Muscle layer of duodenum (tissue), 2 donors: ENCODE measurements around the gene IQCE.

Experiments used
- H3K27ac ChIP-seq: one replicate; pipeline ENCODE4 v1.7.0; 2013; ENCODE audit warnings: mild to moderate bottlenecking, low read length
- H3K27me3 ChIP-seq: one replicate; pipeline ENCODE4 v1.7.0; 2013; ENCODE audit warnings: low read depth, mild to moderate bottlenecking, control low read depth, low read length
- H3K36me3 ChIP-seq, 2 donors: one replicate each; pipeline ENCODE4 v1.7.0; 2013; ENCODE audit warnings: low read length in 2 of 2, control low read depth in 1 of 2, mild to moderate bottlenecking in 1 of 2; ENCODE audit not compliant: insufficient read depth in 2 of 2, control insufficient read depth in 1 of 2
- H3K4me1 ChIP-seq, 2 donors: one replicate each; pipeline ENCODE4 v1.7.0; 2013; ENCODE audit warnings: low read length in 2 of 2, mild to moderate bottlenecking in 2 of 2, control low read depth in 1 of 2, moderate library complexity in 1 of 2; ENCODE audit not compliant: insufficient read depth in 2 of 2, control insufficient read depth in 1 of 2
- H3K4me3 ChIP-seq, 2 donors: one replicate each; pipeline ENCODE4 v1.7.0; 2013; ENCODE audit warnings: low read length in 2 of 2, low read depth in 1 of 2, mild to moderate bottlenecking in 1 of 2
- H3K9me3 ChIP-seq, 2 donors: one replicate each; pipeline ENCODE4 v1.7.0; 2013; ENCODE audit warnings: low read length in 2 of 2, control low read depth in 1 of 2, mild to moderate bottlenecking in 1 of 2; ENCODE audit not compliant: control insufficient read depth in 1 of 2
- donor health status: healthy.

The IQCE gene

GRCh38 chr7:2652736-2653060, 93.9 kb downstream of the IQCE start:
- H3K36me3 ChIP-seq, result peaks cover 22 to 27% of the 10 kb centered on the region in 2 donors
- H3K27me3 ChIP-seq, result no peaks in the 10 kb centered on the region
- H3K4me1 ChIP-seq, result no peaks in the 10 kb centered on the region
- no peak overlapping the region for H3K27ac ChIP-seq
- H3K4me3 ChIP-seq, result no peak overlapping the region
- H3K9me3 ChIP-seq, result no peaks in the 10 kb centered on the region

DNA sequence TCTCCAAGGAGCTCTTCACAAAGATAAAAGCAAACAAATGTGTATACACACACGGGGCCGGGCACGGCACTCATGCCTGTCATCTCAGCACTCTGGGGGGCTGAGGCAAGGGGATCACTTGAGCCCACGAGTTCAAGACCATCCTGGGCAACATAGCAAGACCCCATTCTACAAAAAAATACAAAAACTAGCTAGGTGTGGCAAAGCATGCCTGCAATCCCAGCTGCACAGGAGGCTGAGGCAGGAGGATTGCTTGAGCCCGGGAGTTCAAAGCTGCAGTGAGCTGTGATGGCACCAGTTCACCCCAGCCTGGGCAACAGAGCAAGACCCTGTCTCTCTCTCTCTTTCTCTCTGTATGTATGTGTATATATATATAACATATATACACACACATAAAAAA, 95.3 kb downstream of the IQCE start:
- H3K27me3 ChIP-seq, result no peaks in the 10 kb centered on the region
- no peak overlapping the region for H3K4me3 ChIP-seq
- H3K4me1 ChIP-seq, result no peaks in the 10 kb centered on the region
- no peak overlapping the region for H3K27ac ChIP-seq
- peaks cover 14 to 28% of the 10 kb centered on the region in 2 donors for H3K36me3 ChIP-seq
- H3K9me3 ChIP-seq, result no peaks in the 10 kb centered on the region

GRCh38 chr7:2655870-2656614, 97.3 kb downstream of the IQCE start:
- Histone ChIP-seq H3K9me3 (no peaks in the 10 kb centered on the region), H3K36me3 (peaks cover 14 to 40% of the 10 kb centered on the region in 2 donors), H3K4me3 (no peak overlapping the region), H3K4me1 (no peaks in the 10 kb centered on the region), H3K27ac (no peak overlapping the region), H3K27me3 (no peaks in the 10 kb centered on the region)

DNA sequence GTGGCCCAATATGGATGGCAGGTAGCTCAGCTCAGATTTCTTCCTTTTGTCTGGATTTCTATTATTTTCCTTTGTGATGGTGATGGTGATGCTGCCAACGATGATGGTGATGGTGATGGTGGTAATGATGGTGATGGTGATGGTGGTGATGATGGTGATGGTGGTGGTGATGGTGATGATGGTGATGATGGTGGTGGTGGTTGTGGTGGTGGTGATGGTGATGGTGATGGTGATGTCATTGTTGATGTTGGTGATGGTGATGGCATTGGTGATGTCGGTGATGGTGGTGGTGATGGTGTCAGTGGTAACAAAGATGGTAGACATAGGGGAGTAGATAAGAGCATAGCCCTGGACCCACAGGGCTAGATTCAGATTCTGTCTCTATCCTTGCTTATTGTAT, 98.4 kb downstream of the IQCE start:
- H3K4me1 ChIP-seq, result no peaks in the 10 kb centered on the region

GRCh38 chr7:2657920-2658671, 99.3 kb downstream of the IQCE start:
- H3K9me3 ChIP-seq, result no peaks in the 10 kb centered on the region
- H3K27me3 ChIP-seq, result no peaks in the 10 kb centered on the region
- no peak overlapping the region for H3K4me3 ChIP-seq
- no peak overlapping the region for H3K27ac ChIP-seq
- peaks cover 14 to 35% of the 10 kb centered on the region in 2 donors for H3K36me3 ChIP-seq
- H3K4me1 ChIP-seq, result peaks cover 0 to 6% of the 10 kb centered on the region in 2 donors

More for the DNA sequence above, 98.4 kb downstream of the IQCE start:
- peaks cover 14 to 35% of the 10 kb centered on the region in 2 donors for H3K36me3 ChIP-seq
- no peaks in the 10 kb centered on the region for H3K27me3 ChIP-seq
- no peak overlapping the region for H3K4me3 ChIP-seq
- H3K9me3 ChIP-seq, result no peaks in the 10 kb centered on the region
- no peak overlapping the region for H3K27ac ChIP-seq

- no peak overlapping the region for H3K27ac ChIP-seq
- H3K4me1 ChIP-seq, result peaks cover 0 to 11% of the 10 kb centered on the region in 2 donors
- no peaks in the 10 kb centered on the region for H3K9me3 ChIP-seq
- no peaks in the 10 kb centered on the region for H3K27me3 ChIP-seq
- H3K4me3 ChIP-seq, result no peak overlapping the region
- H3K36me3 ChIP-seq, result peaks cover 14 to 35% of the 10 kb centered on the region in 2 donors
Measured at GRCh38 chr7:2658941-2659340, 100.2 kb downstream of the IQCE start.

DNA sequence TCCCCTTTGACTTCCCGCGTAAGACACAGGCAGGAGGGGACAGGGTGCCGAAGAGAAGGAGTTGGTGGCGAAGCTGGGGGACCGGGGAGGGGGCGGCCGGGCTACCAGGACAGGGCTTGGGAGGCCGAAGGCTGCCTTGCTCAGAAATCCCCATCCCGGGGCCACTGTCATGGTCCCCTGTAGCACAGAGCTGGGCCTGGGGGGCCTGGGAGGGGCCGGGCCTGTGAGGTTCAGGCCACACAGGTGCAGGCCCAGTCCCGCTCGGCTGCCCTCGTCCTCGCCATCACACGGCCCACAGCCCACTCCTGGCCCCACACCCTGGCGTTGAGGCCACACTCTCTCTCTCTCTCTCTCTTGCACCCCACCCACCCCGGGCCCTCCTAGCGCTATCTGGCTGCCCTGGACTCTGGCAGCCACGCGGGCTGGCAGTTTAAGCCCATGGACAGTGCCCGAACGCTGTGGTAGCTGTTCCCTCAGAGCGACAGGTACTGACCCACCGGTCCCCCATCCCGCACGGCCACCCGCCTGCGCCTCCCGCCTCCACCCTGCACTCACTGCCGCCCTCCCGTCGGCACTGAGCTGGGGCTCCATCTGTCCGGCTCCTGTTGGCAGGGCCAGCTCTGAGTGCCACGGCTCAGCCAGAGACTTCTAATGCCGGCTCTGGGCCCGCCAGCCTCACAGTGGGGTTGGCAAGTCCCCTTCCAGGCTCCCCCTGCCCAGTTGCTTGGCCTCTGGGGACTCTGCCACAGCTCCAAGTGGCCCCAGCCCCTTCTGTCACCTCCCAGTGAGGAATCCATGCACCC, 101.0 kb downstream of the IQCE start:
- Histone ChIP-seq H3K4me3 (no peak overlapping the region), H3K4me1 (peaks cover 0 to 11% of the 10 kb centered on the region in 2 donors), H3K27me3 (no peaks in the 10 kb centered on the region), H3K9me3 (no peaks in the 10 kb centered on the region), H3K36me3 (peaks cover 14 to 35% of the 10 kb centered on the region in 2 donors), H3K27ac (no peak overlapping the region)

- no peak overlapping the region for H3K4me3 ChIP-seq
- peaks cover 11 to 35% of the 10 kb centered on the region in 2 donors for H3K36me3 ChIP-seq
Measured at GRCh38 chr7:2660359-2661095, 101.7 kb downstream of the IQCE start.

GRCh38 chr7:2661096-2661449, 102.3 kb downstream of the IQCE start:
- no peak overlapping the region for H3K27ac ChIP-seq
- H3K4me3 ChIP-seq, result no peak overlapping the region
- no peaks in the 10 kb centered on the region for H3K9me3 ChIP-seq
- no peaks in the 10 kb centered on the region for H3K27me3 ChIP-seq
- peaks cover 0 to 11% of the 10 kb centered on the region in 2 donors for H3K4me1 ChIP-seq
- peaks cover 8 to 31% of the 10 kb centered on the region in 2 donors for H3K36me3 ChIP-seq

More at GRCh38 chr7:2660359-2661095, 101.7 kb downstream of the IQCE start:
- Histone ChIP-seq H3K27ac (no peak overlapping the region), H3K4me1 (peaks cover 0 to 11% of the 10 kb centered on the region in 2 donors), H3K9me3 (no peaks in the 10 kb centered on the region), H3K27me3 (no peaks in the 10 kb centered on the region)

DNA sequence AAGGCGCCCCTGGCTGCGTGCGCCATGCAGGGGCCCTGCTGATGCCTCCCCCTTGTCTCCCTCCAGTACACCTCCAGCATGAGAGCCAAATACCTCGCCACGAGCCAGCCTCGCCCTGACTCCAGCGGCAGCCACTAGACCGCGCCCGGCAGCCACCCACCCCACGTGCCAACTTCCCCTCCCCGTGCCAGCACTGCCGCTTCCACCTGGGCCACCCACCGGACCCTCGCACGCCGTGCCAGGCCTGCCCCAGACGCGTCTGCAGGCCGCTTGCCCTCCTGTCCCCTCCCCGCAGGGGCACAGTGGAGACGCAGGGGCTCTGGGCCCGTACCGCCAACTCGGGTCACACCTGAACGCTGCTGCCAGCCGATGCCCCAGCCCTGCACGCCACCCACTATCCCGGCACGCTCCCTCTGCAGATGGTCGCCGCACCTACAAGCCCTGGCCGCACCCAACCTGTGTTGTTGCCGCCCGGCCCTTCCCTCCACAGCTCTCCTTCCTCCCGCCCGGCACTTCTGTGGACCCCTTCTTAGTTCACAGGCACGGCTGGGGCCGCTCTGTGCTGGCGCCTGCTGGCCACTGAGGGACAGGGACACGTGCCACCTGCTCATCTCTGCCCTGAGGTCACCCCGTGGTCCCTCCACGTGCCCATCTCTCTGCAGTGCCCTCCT, 103.0 kb downstream of the IQCE start:
- H3K27me3 ChIP-seq, result no peaks in the 10 kb centered on the region
- no peak overlapping the region for H3K4me3 ChIP-seq
- H3K4me1 ChIP-seq, result peaks cover 0 to 11% of the 10 kb centered on the region in 2 donors
- H3K9me3 ChIP-seq, result no peaks in the 10 kb centered on the region
- H3K36me3 ChIP-seq, result peaks cover 8 to 24% of the 10 kb centered on the region in 2 donors
- H3K27ac ChIP-seq, result no peak overlapping the region
